HepG2 (cell line): ENCODE measurements around the gene CAMSAP1. TPM values are rescaled to one million over a fixed set of nuclear protein-coding genes. Genes with fewer than 3 reads are reported as not detected.

Experiments
- AGO1 ChIP-seq: fragments of 200-400 bp; formaldehyde crosslinking; IDR thresholded peaks from 2 replicates; pipeline ENCODE4 v1.6.1; 2017; ENCODE audit warnings: mild to moderate bottlenecking, low read depth, low read length, moderate library complexity; ENCODE audit not compliant: poor library complexity, severe bottlenecking
- CCDC6 ChIP-seq: sonication (generic); formaldehyde crosslinking; IDR thresholded peaks from 2 replicates; pipeline ENCODE4 v1.8.1; 2022; ENCODE audit warnings: mild to moderate bottlenecking, missing genetic modification reagents, moderate library complexity
- GABPB1 ChIP-seq: IDR thresholded peaks from 2 replicates; pipeline ENCODE4 v1.6.1; 2016; ENCODE audit warnings: mild to moderate bottlenecking, missing genetic modification reagents, moderate library complexity, missing compliant biosample characterization
- GATA4 ChIP-seq: sonication (generic); IDR thresholded peaks from 2 replicates; pipeline ENCODE4 v1.6.1; 2016; ENCODE audit warnings: antibody characterized with exemption, low read depth, borderline replicate concordance
- GZF1 ChIP-seq: sonication (generic); formaldehyde crosslinking; IDR thresholded peaks from 2 replicates; pipeline ENCODE4 v1.5.1; 2020; ENCODE audit warnings: mild to moderate bottlenecking, missing genetic modification reagents
- KAT7 ChIP-seq: IDR thresholded peaks from 2 replicates; pipeline ENCODE4 v1.6.1; 2018; ENCODE audit warnings: borderline replicate concordance, missing compliant biosample characterization
- KDM5B ChIP-seq: sonication (generic); formaldehyde crosslinking; IDR thresholded peaks from 2 replicates; pipeline ENCODE4 v1.4.0; 2020; ENCODE audit warnings: missing genetic modification reagents, mild to moderate bottlenecking, borderline replicate concordance
- MATR3 ChIP-seq: sonication (generic); formaldehyde crosslinking; IDR thresholded peaks from 2 replicates; pipeline ENCODE4 v1.4.0; 2020; ENCODE audit warnings: missing genetic modification reagents
- MZF1 ChIP-seq: sonication (generic); formaldehyde crosslinking; IDR thresholded peaks from 2 replicates; pipeline ENCODE4 v1.8.1; 2023; ENCODE audit warnings: mild to moderate bottlenecking, missing genetic modification reagents, borderline replicate concordance
- NFE2L2 ChIP-seq: fragments of 150-350 bp; IDR thresholded peaks from 2 replicates; pipeline ENCODE4 v1.6.1; 2014; ENCODE audit warnings: low read length
- NFKBIZ ChIP-seq: IDR thresholded peaks from 2 replicates; pipeline ENCODE4 v1.6.1; 2018; ENCODE audit warnings: missing genetic modification reagents, missing compliant biosample characterization
- PCBP1 ChIP-seq: fragments of 200-400 bp; formaldehyde crosslinking; IDR thresholded peaks from 2 replicates; pipeline ENCODE4 v1.6.1; 2017; ENCODE audit warnings: mild to moderate bottlenecking, low read depth, low read length, borderline replicate concordance
- SOX5 ChIP-seq: IDR thresholded peaks from 2 replicates; pipeline ENCODE4 v1.6.1; 2016; ENCODE audit warnings: borderline replicate concordance
- TBX2 ChIP-seq: sonication (generic); formaldehyde crosslinking; IDR thresholded peaks from 2 replicates; pipeline ENCODE4 v1.5.0; 2020; ENCODE audit warnings: missing genetic modification reagents, mild to moderate bottlenecking, borderline replicate concordance
- TCF12 ChIP-seq, 2 experiments: fragments of 450-650 bp in 1 of 2; sonication (generic) in 1 of 2; formaldehyde crosslinking in 1 of 2; IDR thresholded peaks; 2 replicates each; pipeline versions ENCODE4 v1.6.1 to v1.8.0; 2017 to 2022; ENCODE audit warnings: antibody characterized with exemption in 1 of 2, mild to moderate bottlenecking in 1 of 2, missing genetic modification reagents in 1 of 2, moderate library complexity in 1 of 2
- ZBTB10 ChIP-seq: sonication (generic); formaldehyde crosslinking; IDR thresholded peaks from 2 replicates; pipeline ENCODE4 v1.4.0; 2020; ENCODE audit warnings: missing genetic modification reagents, borderline replicate concordance
- ZNF503 ChIP-seq: sonication (generic); formaldehyde crosslinking; IDR thresholded peaks from 2 replicates; pipeline ENCODE4 v1.4.0; 2020; ENCODE audit warnings: missing genetic modification reagents
- ZNF672 ChIP-seq: sonication (generic); formaldehyde crosslinking; IDR thresholded peaks from 2 replicates; pipeline ENCODE4 v1.8.1; 2022; ENCODE audit warnings: missing genetic modification reagents
- ZNF777 ChIP-seq: sonication (generic); formaldehyde crosslinking; IDR thresholded peaks from 2 replicates; pipeline ENCODE4 v1.4.0; 2020; ENCODE audit warnings: missing genetic modification reagents
- ZNF790 ChIP-seq: sonication (generic); formaldehyde crosslinking; IDR thresholded peaks from 2 replicates; pipeline ENCODE4 v1.8.0; 2022; ENCODE audit warnings: missing genetic modification reagents, mild to moderate bottlenecking, borderline replicate concordance
- ZNF891 ChIP-seq: sonication (generic); formaldehyde crosslinking; IDR thresholded peaks from 2 replicates; pipeline ENCODE4 v1.5.0; 2020; ENCODE audit warnings: mild to moderate bottlenecking, missing genetic modification reagents
- ZSCAN29 ChIP-seq: sonication (generic); formaldehyde crosslinking; conservative IDR thresholded peaks from 2 replicates; pipeline ENCODE4 v1.4.0; 2020; ENCODE audit warnings: mild to moderate bottlenecking, missing genetic modification reagents
- polyA plus RNA-seq, 8 experiments: library from polyadenylated mRNA; depleted of rRNA in 3 of 8; stranded (reverse) in 7 of 8; unstranded in 1 of 8; fragments of >200 nt; fragmentation: Illumina TruSeq in 4 of 8; extraction: Trizol in 4 of 8; gene quantifications; 2 replicates each; pipeline versions ENCODE4 v1.2.1 to v1.2.3, GENCODE V29; 2011 to 2016; ENCODE audit warnings: low read depth in 4 of 8, missing spikeins in 1 of 8, mixed read lengths in 1 of 8; ENCODE audit not compliant: insufficient read depth in 1 of 8
- total RNA-seq, 5 experiments: library from RNA; depleted of rRNA; stranded (reverse); fragments of >200 nt; fragmentation: Illumina TruSeq; extraction: Trizol; gene quantifications; 2 replicates each; pipeline ENCODE4 v1.2.3, GENCODE V29; 2016; ENCODE audit warnings: low read depth in 1 of 5
- TF ChIP-seq, protein P1 (sequence below): fragments of 450-650 bp; IDR thresholded peaks from 2 replicates; pipeline ENCODE4 v1.6.1; 2017

The CAMSAP1 gene
- total and polyA plus RNA-seq, 2 of the 13 experiments (the other 11 are each of a cell fraction or from before 2014, with no cell fraction given) = 3.8 to 12.4 TPM

- no peak for TF ChIP-seq TCF12 (IDR thresholded peaks at IDR 0.05)
- TF ChIP-seq TCF12 (CRISPR knock-in tag; IDR thresholded peaks at IDR 0.05) = no peak
- TF ChIP-seq MATR3 (CRISPR knock-in tag) = no peak
- no peak for TF ChIP-seq TBX2 (CRISPR knock-in tag)
- no peak for TF ChIP-seq NFE2L2
- TF ChIP-seq ZNF503 (CRISPR knock-in tag) = no peak
- 0 out of 2 replicates have a peak, but pooled peaks have one; percentile 15 for TF ChIP-seq ZNF790 (CRISPR knock-in tag)
- TF ChIP-seq ZBTB10 = 0 out of 2 replicates have a peak, but pooled peaks have one; percentile 32
- no peak for TF ChIP-seq GZF1
- TF ChIP-seq ZSCAN29 (CRISPR knock-in tag) = no peak
- no peak for TF ChIP-seq NFKBIZ (CRISPR knock-in tag)
- no peak for TF ChIP-seq PCBP1
- TF ChIP-seq, protein P1, sequence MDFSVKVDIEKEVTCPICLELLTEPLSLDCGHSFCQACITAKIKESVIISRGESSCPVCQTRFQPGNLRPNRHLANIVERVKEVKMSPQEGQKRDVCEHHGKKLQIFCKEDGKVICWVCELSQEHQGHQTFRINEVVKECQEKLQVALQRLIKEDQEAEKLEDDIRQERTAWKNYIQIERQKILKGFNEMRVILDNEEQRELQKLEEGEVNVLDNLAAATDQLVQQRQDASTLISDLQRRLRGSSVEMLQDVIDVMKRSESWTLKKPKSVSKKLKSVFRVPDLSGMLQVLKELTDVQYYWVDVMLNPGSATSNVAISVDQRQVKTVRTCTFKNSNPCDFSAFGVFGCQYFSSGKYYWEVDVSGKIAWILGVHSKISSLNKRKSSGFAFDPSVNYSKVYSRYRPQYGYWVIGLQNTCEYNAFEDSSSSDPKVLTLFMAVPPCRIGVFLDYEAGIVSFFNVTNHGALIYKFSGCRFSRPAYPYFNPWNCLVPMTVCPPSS = no peak
- peak; percentile 45; the same call in 1 of the 2 replicates for TF ChIP-seq KDM5B (CRISPR knock-in tag)
- no peak for TF ChIP-seq AGO1
- TF ChIP-seq CCDC6 (CRISPR knock-in tag) = no peak
- no peak for TF ChIP-seq MZF1 (CRISPR knock-in tag)
- no peak for TF ChIP-seq KAT7 (CRISPR knock-in tag)
- TF ChIP-seq GATA4 = no peak
- no peak for TF ChIP-seq SOX5 (CRISPR knock-in tag)
- TF ChIP-seq ZNF891 = no peak
- no peak for TF ChIP-seq ZNF672 (CRISPR knock-in tag)
- peak; percentile 82 for TF ChIP-seq ZNF777 (CRISPR knock-in tag)
- no peak for TF ChIP-seq GABPB1
Measured at GRCh38 chr9:135908093-135908753, 877 bp upstream of the CAMSAP1 start (continued).
